ENCODE measurements around the gene CRYBA2. TPM values are rescaled to one million over a fixed set of nuclear protein-coding genes. Genes with fewer than 3 reads are reported as not detected.

The CRYBA2 gene
- total RNA-seq, 1 experiment from 2014 or later, result not detected

GRCh38 chr2:219023045-219023605, 29.9 kb upstream of the CRYBA2 start:
- no peak for DNase-seq (ENCODE audit: low spot score)

- no peak for DNase-seq (ENCODE audit: low spot score)
These were observed 29.4 kb upstream of the CRYBA2 start for GRCh38 chr2:219022616-219023015.

- no peak for DNase-seq (ENCODE audit: low spot score)
These were observed 28.8 kb upstream of the CRYBA2 start for GRCh38 chr2:219022041-219022440.

- no peak for DNase-seq (ENCODE audit: low spot score)
These were observed 28.4 kb upstream of the CRYBA2 start for GRCh38 chr2:219021591-219021990.

- no peak for DNase-seq (ENCODE audit: low spot score)
These were observed 27.6 kb upstream of the CRYBA2 start for GRCh38 chr2:219020604-219021365.

GRCh38 chr2:219019436-219019835, 26.2 kb upstream of the CRYBA2 start:
- DNase-seq (ENCODE audit: low spot score), result no peak

GRCh38 chr2:219018726-219019125, 25.5 kb upstream of the CRYBA2 start:
- no peak for DNase-seq (ENCODE audit: low spot score)

GRCh38 chr2:219018286-219018685, 25.1 kb upstream of the CRYBA2 start:
- DNase-seq (ENCODE audit: low spot score), result no peak

GRCh38 chr2:219017201-219017931, 24.1 kb upstream of the CRYBA2 start:
- DNase-seq (ENCODE audit: low spot score), result no peak

GRCh38 chr2:219016721-219017120, 23.5 kb upstream of the CRYBA2 start:
- DNase-seq (ENCODE audit: low spot score), result no peak

GRCh38 chr2:219010873-219011272, 17.7 kb upstream of the CRYBA2 start:
- DNase-seq (ENCODE audit: low spot score), result no peak

GRCh38 chr2:219010162-219010756, 17.0 kb upstream of the CRYBA2 start:
- peak; percentile 40 for DNase-seq (ENCODE audit: low spot score)

- DNase-seq (ENCODE audit: low spot score), result no peak
These were observed 16.1 kb upstream of the CRYBA2 start for GRCh38 chr2:219009294-219009693.

GRCh38 chr2:219003979-219004378, 10.8 kb upstream of the CRYBA2 start:
- DNase-seq (ENCODE audit: low spot score), result no peak

- DNase-seq (ENCODE audit: low spot score), result no peak
These were observed 10.0 kb upstream of the CRYBA2 start for GRCh38 chr2:219003267-219003634.

GRCh38 chr2:219002395-219003266, 9.4 kb upstream of the CRYBA2 start:
- no peak for DNase-seq (ENCODE audit: low spot score)

GRCh38 chr2:219001577-219002394, 8.6 kb upstream of the CRYBA2 start:
- no peak for DNase-seq (ENCODE audit: low spot score)

GRCh38 chr2:219001100-219001576, 7.9 kb upstream of the CRYBA2 start:
- DNase-seq (ENCODE audit: low spot score), result no peak

GRCh38 chr2:219000569-219000960, 7.3 kb upstream of the CRYBA2 start:
- no peak for DNase-seq (ENCODE audit: low spot score)

- no peak for DNase-seq (ENCODE audit: low spot score)
These were observed 6.8 kb upstream of the CRYBA2 start for GRCh38 chr2:218999881-219000568.
